Measurements from ENCODE around the gene SMIM36.
"Not testable (repeated sequence)": the region's sequence is repeated elsewhere in the genome, so short reads cannot be mapped to it uniquely, and the experiment has no call there.

DNA sequence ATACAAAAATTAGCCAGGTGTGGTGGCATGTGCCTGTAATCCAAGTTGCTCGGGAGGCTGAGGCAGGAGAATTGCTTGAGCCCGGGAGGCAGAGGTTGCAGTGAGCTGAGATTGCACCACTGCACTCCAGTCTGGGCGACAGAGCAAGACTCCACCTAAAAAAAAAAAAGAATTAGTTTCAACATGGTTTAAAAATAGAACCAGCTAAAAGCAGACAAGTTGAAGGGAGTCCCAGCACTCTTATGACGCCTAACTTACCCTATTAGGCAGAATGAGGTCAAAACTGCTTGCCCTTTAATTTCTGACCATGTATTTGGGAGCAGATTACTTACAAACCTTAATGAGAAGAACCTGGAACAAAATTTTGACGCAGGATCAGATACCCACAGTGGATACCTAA is 107.1 kb downstream of the SMIM36 start:
- TF ChIP-seq POLR2A (IDR thresholded peaks at IDR 0.05; ENCODE audit: low read depth): not testable (repeated sequence)
- TF ChIP-seq, protein P1, sequence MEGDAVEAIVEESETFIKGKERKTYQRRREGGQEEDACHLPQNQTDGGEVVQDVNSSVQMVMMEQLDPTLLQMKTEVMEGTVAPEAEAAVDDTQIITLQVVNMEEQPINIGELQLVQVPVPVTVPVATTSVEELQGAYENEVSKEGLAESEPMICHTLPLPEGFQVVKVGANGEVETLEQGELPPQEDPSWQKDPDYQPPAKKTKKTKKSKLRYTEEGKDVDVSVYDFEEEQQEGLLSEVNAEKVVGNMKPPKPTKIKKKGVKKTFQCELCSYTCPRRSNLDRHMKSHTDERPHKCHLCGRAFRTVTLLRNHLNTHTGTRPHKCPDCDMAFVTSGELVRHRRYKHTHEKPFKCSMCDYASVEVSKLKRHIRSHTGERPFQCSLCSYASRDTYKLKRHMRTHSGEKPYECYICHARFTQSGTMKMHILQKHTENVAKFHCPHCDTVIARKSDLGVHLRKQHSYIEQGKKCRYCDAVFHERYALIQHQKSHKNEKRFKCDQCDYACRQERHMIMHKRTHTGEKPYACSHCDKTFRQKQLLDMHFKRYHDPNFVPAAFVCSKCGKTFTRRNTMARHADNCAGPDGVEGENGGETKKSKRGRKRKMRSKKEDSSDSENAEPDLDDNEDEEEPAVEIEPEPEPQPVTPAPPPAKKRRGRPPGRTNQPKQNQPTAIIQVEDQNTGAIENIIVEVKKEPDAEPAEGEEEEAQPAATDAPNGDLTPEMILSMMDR (IDR thresholded peaks at IDR 0.05): not testable (repeated sequence)
